ENCODE results near the gene POLE2. TPM values are rescaled to one million over a fixed set of nuclear protein-coding genes. Genes with fewer than 3 reads are reported as not detected.

Gene POLE2
- total and polyA plus RNA-seq, 2 of the 13 experiments (the other 11 are each of a cell fraction or from before 2014, with no cell fraction given), result 16.6 to 37.0 TPM

GRCh38 chr14:49633640-49634546 is 54.1 kb downstream of the POLE2 start (continued):
- TF ChIP-seq ZNF563 (CRISPR knock-in tag; IDR thresholded peaks at IDR 0.05) (peak; percentile 49), RFX1 (IDR thresholded peaks at IDR 0.05) (no peak), NKX3-1 (CRISPR knock-in tag; IDR thresholded peaks at IDR 0.05) (no peak), ZBTB10 (CRISPR knock-in tag; IDR thresholded peaks at IDR 0.05; ENCODE audit: borderline replicate concordance) (no peak), SNRNP70 (IDR thresholded peaks at IDR 0.05; ENCODE audit: low read depth, low read length) (no peak), POGK (CRISPR knock-in tag; conservative IDR thresholded peaks at IDR 0.05) (peak; percentile 93), SMARCE1 (IDR thresholded peaks at IDR 0.05; ENCODE audit: borderline replicate concordance) (no peak), ZKSCAN5 (CRISPR knock-in tag; IDR thresholded peaks at IDR 0.05) (peak; percentile 58; the same call in 1 of the 2 replicates), TBP (CRISPR knock-in tag; IDR thresholded peaks at IDR 0.05) (no peak), CENPT (CRISPR knock-in tag; IDR thresholded peaks at IDR 0.05; ENCODE audit: low read depth) (peak; percentile 96), NFRKB (IDR thresholded peaks at IDR 0.05) (no peak), IKZF5 (CRISPR knock-in tag; IDR thresholded peaks at IDR 0.05) (peak; percentile 76)
- TF ChIP-seq, protein P1, sequence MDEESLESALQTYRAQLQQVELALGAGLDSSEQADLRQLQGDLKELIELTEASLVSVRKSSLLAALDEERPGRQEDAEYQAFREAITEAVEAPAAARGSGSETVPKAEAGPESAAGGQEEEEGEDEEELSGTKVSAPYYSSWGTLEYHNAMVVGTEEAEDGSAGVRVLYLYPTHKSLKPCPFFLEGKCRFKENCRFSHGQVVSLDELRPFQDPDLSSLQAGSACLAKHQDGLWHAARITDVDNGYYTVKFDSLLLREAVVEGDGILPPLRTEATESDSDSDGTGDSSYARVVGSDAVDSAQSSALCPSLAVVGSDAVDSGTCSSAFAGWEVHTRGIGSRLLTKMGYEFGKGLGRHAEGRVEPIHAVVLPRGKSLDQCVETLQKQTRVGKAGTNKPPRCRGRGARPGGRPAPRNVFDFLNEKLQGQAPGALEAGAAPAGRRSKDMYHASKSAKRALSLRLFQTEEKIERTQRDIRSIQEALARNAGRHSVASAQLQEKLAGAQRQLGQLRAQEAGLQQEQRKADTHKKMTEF (CRISPR knock-in tag; IDR thresholded peaks at IDR 0.05), result peak; percentile 71
- TF ChIP-seq, protein P2, sequence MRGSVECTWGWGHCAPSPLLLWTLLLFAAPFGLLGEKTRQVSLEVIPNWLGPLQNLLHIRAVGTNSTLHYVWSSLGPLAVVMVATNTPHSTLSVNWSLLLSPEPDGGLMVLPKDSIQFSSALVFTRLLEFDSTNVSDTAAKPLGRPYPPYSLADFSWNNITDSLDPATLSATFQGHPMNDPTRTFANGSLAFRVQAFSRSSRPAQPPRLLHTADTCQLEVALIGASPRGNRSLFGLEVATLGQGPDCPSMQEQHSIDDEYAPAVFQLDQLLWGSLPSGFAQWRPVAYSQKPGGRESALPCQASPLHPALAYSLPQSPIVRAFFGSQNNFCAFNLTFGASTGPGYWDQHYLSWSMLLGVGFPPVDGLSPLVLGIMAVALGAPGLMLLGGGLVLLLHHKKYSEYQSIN (CRISPR knock-in tag; IDR thresholded peaks at IDR 0.05; ENCODE audit: borderline replicate concordance), result no peak; the same call in 1 of the 2 replicates
- TF ChIP-seq, protein P3, sequence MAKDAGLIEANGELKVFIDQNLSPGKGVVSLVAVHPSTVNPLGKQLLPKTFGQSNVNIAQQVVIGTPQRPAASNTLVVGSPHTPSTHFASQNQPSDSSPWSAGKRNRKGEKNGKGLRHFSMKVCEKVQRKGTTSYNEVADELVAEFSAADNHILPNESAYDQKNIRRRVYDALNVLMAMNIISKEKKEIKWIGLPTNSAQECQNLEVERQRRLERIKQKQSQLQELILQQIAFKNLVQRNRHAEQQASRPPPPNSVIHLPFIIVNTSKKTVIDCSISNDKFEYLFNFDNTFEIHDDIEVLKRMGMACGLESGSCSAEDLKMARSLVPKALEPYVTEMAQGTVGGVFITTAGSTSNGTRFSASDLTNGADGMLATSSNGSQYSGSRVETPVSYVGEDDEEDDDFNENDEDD (CRISPR knock-in tag; IDR thresholded peaks at IDR 0.05; ENCODE audit: borderline replicate concordance), result no peak; the same call in 1 of the 2 replicates
- TF ChIP-seq, protein P4, sequence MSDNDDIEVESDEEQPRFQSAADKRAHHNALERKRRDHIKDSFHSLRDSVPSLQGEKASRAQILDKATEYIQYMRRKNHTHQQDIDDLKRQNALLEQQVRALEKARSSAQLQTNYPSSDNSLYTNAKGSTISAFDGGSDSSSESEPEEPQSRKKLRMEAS (IDR thresholded peaks at IDR 0.05), result peak; percentile 77
- TF ChIP-seq, protein P5, sequence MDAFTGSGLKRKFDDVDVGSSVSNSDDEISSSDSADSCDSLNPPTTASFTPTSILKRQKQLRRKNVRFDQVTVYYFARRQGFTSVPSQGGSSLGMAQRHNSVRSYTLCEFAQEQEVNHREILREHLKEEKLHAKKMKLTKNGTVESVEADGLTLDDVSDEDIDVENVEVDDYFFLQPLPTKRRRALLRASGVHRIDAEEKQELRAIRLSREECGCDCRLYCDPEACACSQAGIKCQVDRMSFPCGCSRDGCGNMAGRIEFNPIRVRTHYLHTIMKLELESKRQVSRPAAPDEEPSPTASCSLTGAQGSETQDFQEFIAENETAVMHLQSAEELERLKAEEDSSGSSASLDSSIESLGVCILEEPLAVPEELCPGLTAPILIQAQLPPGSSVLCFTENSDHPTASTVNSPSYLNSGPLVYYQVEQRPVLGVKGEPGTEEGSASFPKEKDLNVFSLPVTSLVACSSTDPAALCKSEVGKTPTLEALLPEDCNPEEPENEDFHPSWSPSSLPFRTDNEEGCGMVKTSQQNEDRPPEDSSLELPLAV (CRISPR knock-in tag; conservative IDR thresholded peaks at IDR 0.05; ENCODE audit: low read depth), result peak; percentile 90; the same call in 1 of the 2 replicates
